Adipocyte (in vitro differentiated cells): Measurements from ENCODE around the gene WDR89.

Source experiments
- DNase-seq: peaks from one replicate; pipeline ENCODE4 v3.0.0-alpha.2; 2015; ENCODE audit warnings: low read depth
- H3K27me3 ChIP-seq: replicated peaks from 2 replicates; pipeline ENCODE4 v1.7.0; 2013; ENCODE audit warnings: mild to moderate bottlenecking, low read length, moderate library complexity; ENCODE audit not compliant: control insufficient read depth, insufficient read depth
- H3K36me3 ChIP-seq: 2 replicates; pipeline ENCODE4 v1.7.0; 2013; ENCODE audit warnings: low read length, mild to moderate bottlenecking, moderate library complexity; ENCODE audit not compliant: control insufficient read depth, insufficient read depth, severe bottlenecking
- H3K4me1 ChIP-seq: 2 replicates; pipeline ENCODE4 v1.7.0; 2013; ENCODE audit warnings: mild to moderate bottlenecking, low read length, moderate library complexity; ENCODE audit not compliant: control insufficient read depth, insufficient read depth
- H3K4me3 ChIP-seq: 2 replicates; pipeline ENCODE4 v1.7.0; 2013; ENCODE audit warnings: mild to moderate bottlenecking, low read length, moderate library complexity
- H3K9ac ChIP-seq: 2 replicates; pipeline ENCODE4 v1.7.0; 2013; ENCODE audit warnings: mild to moderate bottlenecking, low read length, moderate library complexity
- H3K9me3 ChIP-seq: 2 replicates; pipeline ENCODE4 v1.7.0; 2013; ENCODE audit warnings: mild to moderate bottlenecking, low read length, moderate library complexity; ENCODE audit not compliant: control insufficient read depth

WDR89 gene, protein sequence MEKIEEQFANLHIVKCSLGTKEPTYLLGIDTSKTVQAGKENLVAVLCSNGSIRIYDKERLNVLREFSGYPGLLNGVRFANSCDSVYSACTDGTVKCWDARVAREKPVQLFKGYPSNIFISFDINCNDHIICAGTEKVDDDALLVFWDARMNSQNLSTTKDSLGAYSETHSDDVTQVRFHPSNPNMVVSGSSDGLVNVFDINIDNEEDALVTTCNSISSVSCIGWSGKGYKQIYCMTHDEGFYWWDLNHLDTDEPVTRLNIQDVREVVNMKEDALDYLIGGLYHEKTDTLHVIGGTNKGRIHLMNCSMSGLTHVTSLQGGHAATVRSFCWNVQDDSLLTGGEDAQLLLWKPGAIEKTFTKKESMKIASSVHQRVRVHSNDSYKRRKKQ

GRCh38 chr14:63641473-63642228, at the start of gene WDR89:
TSS of gene WDR89 (minus strand) at chr14:63641871. CDS start at chr14:63599942, 41,929 bp downstream.
- Histone ChIP-seq H3K9me3 (no peaks in the 10 kb centered on the region), H3K9ac (peak within 1 kb of the TSS; percentile 89), H3K36me3 (no peaks in the 10 kb centered on the region), H3K4me1 (peaks cover 5% of the 10 kb centered on the region), H3K4me3 (peak within 1 kb of the TSS; percentile 83), H3K27me3 (no peaks in the 10 kb centered on the region)
- peak; percentile 99 for DNase-seq

DNA sequence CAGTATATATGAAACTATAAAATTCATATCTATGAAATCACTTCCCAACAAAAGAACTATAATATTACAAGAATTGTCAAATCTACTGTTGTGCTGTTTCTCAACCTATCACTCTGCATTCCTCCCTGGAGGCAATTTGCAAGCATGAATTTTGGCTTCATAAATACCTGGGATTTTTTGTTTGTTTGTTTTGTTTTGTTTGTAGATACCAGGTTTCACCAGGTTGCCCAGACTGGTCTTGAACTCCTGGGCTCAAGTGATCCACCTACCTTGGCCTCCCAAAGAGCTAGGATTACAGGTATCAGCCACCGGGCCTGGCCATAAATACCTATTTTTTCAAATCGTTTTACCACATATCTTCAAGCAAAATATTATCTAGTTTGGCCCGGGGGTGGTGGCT, 47.5 kb upstream of the WDR89 start:
- DNase-seq: no peak
- H3K4me3 ChIP-seq: no peak overlapping the region
- H3K9ac ChIP-seq: no peak overlapping the region
- peaks cover 7% of the 10 kb centered on the region for H3K36me3 ChIP-seq
- H3K27me3 ChIP-seq: no peaks in the 10 kb centered on the region
- no peaks in the 10 kb centered on the region for H3K9me3 ChIP-seq
- no peaks in the 10 kb centered on the region for H3K4me1 ChIP-seq

DNA sequence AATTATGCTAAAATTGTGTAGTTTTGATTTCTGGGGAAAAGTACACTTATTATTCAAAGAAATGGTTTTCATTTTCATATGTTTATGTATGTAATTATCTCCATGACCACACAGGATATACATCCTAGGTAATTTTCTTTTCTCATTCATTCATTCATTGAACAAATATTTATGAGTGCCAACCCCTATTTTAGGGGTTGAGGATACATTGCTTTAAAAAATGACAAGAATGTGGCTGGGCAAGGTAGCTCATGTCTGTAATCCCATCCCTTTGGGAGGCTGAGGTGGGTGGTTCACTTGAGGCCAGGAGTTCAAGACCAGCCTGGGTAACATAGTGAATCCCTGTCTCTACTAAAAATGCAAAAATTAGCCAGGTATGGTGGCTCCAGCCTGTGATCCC, 45.3 kb upstream of the WDR89 start:
- Histone ChIP-seq H3K27me3 (no peaks in the 10 kb centered on the region), H3K9me3 (no peaks in the 10 kb centered on the region), H3K4me3 (no peak overlapping the region), H3K36me3 (peaks cover 7% of the 10 kb centered on the region), H3K9ac (no peak overlapping the region), H3K4me1 (no peaks in the 10 kb centered on the region)
- DNase-seq: no peak

GRCh38 chr14:63685401-63685800, 43.7 kb upstream of the WDR89 start:
- Histone ChIP-seq H3K9me3 (no peaks in the 10 kb centered on the region), H3K4me3 (no peak overlapping the region), H3K27me3 (no peaks in the 10 kb centered on the region), H3K36me3 (peaks cover 7% of the 10 kb centered on the region), H3K9ac (no peak overlapping the region), H3K4me1 (no peaks in the 10 kb centered on the region)
- DNase-seq: no peak

DNA sequence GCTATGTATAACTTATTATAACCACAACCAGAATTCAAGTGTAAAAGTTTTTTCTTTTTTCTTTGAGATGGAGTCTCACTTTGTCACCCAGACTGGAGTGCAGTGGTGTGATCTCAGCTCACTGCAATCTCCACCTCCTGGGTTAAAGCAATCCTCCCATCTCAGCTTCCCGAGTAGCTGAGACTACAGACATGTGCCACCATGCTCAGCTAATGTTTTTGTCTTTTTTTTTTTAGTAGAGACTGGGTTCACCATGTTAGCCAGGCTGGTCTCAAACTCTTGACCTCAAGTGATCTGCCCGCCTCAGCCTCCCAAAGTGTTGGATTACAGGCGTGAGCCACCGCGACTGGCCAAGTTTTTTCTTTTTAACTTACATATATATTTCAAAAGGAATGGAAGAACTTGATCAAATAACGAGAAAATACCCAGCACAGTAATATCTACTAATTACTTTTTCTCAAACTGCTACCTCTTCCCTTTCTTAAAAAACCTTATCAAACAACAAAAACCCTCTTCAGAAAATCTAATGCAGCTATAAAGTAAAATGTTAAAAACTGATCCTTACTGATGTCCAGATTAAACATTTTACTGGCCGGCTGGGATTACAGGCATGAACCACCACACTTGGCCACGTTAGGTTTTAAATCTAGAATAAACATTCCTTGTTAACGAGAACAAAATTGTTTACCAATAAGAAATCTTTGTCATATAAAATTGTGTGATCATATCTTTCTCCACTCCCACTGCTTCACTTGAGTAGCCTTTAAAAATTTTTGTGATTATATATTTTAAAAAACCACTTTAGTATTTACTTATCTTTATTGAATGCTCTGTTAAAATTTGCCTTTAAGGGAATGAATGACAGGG, 41.3 kb upstream of the WDR89 start:
- H3K9ac ChIP-seq: no peak overlapping the region
- DNase-seq: no peak
- H3K4me3 ChIP-seq: no peak overlapping the region
- no peaks in the 10 kb centered on the region for H3K27me3 ChIP-seq
- no peaks in the 10 kb centered on the region for H3K4me1 ChIP-seq
- peaks cover 10% of the 10 kb centered on the region for H3K36me3 ChIP-seq
- H3K9me3 ChIP-seq: no peaks in the 10 kb centered on the region

GRCh38 chr14:63678536-63678935, 36.9 kb upstream of the WDR89 start:
- DNase-seq: no peak
- H3K4me3 ChIP-seq: no peak overlapping the region
- no peaks in the 10 kb centered on the region for H3K4me1 ChIP-seq
- peaks cover 3% of the 10 kb centered on the region for H3K36me3 ChIP-seq
- H3K9me3 ChIP-seq: no peaks in the 10 kb centered on the region
- no peaks in the 10 kb centered on the region for H3K27me3 ChIP-seq
- no peak overlapping the region for H3K9ac ChIP-seq

- peak; percentile 73 for DNase-seq
- Histone ChIP-seq H3K27me3 (no peaks in the 10 kb centered on the region), H3K4me1 (no peaks in the 10 kb centered on the region), H3K36me3 (peaks cover 3% of the 10 kb centered on the region), H3K9me3 (no peaks in the 10 kb centered on the region), H3K4me3 (no peak overlapping the region), H3K9ac (no peak overlapping the region)
These were observed 36.3 kb upstream of the WDR89 start for GRCh38 chr14:63677891-63678379.

- no peak for DNase-seq
- Histone ChIP-seq H3K4me1 (no peaks in the 10 kb centered on the region), H3K9me3 (no peaks in the 10 kb centered on the region), H3K9ac (no peak overlapping the region), H3K27me3 (no peaks in the 10 kb centered on the region), H3K36me3 (peaks cover 3% of the 10 kb centered on the region), H3K4me3 (no peak overlapping the region)
These were observed 34.9 kb upstream of the WDR89 start for GRCh38 chr14:63676615-63677014.

GRCh38 chr14:63673886-63674497, 32.3 kb upstream of the WDR89 start:
- H3K9ac ChIP-seq: no peak overlapping the region
- H3K27me3 ChIP-seq: no peaks in the 10 kb centered on the region
- H3K4me3 ChIP-seq: no peak overlapping the region
- no peaks in the 10 kb centered on the region for H3K9me3 ChIP-seq
- peaks cover 3% of the 10 kb centered on the region for H3K36me3 ChIP-seq
- no peaks in the 10 kb centered on the region for H3K4me1 ChIP-seq
- no peak for DNase-seq

DNA sequence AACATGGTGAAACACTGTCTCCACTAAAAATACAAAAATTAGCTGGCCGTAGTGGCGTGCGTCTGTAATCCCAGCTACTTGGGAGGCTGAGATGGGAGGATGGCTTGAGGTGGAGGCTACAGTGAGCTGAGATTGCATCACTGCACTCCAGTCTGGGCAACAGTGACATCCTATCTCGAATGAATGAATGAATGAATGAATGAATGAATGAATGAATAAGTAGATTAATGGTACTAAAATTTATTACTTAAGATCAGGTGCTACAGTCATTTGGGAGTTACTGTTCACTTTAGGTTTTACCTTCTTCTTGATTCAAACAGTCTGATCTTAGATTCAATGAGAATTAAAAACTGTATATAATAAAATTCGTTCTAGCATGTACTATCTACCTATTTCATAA, 31.6 kb upstream of the WDR89 start:
- Histone ChIP-seq H3K9me3 (no peaks in the 10 kb centered on the region), H3K4me1 (no peaks in the 10 kb centered on the region), H3K36me3 (peaks cover 3% of the 10 kb centered on the region), H3K27me3 (no peaks in the 10 kb centered on the region), H3K9ac (no peak overlapping the region), H3K4me3 (no peak overlapping the region)
- DNase-seq: no peak
